ENCODE data around the gene RRP1. TPM values are rescaled to one million over a fixed set of nuclear protein-coding genes. Genes with fewer than 3 reads are reported as not detected.
A peak's percentile ranks its signal among the peaks of the same experiment; 100 is the strongest.

The RRP1 gene
- total and polyA plus RNA-seq, 5 donors = 7.2 to 12.9 (median 10.4) TPM

DNA sequence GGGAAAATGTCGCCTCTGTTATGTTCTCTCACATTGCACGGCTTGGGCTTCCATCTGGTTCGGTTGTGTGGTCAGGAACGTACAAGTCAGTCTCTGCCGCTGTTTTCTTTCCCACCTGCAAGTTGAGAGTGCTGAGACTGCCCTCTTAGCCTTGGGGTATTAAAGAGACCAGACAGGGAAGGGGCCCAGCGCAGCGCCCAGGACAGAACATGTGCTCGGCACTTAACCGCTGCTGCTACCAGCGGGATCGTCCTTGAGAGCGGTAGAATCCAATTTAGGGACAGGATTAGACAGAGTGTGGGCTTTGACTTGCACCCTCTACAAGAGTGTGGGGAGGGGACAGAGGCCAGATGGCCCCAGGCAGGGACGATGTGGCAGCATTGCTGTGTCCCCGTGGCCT, 57.9 kb downstream of the RRP1 start:
- no peak for ATAC-seq
- WGBS = 93% methylated on average over 14 of the region's 14 CpGs
- intact Hi-C loops (cut with DNase I) = no loop called here

GRCh38 chr21:43848771-43849170, 59.4 kb downstream of the RRP1 start:
- DNase-seq = no peak
- ATAC-seq = no peak
- Histone ChIP-seq H3K27ac (ENCODE audit: low read length) (no peak overlapping the region), H3K9me3 (ENCODE audit: control insufficient read depth, low read length) (no peaks in the 10 kb centered on the region), H3K4me3 (ENCODE audit: low read length) (no peak overlapping the region), H3K27me3 (ENCODE audit: control insufficient read depth, insufficient read depth) (no peaks in the 10 kb centered on the region), H3K4me1 (ENCODE audit: control insufficient read depth, insufficient read depth, low read length) (no peaks in the 10 kb centered on the region)
- 94% methylated on average over 10 of the region's 10 CpGs for WGBS
- intact Hi-C loops (cut with DNase I) = no loop called here

More for the DNA sequence above, 57.9 kb downstream of the RRP1 start:
- Histone ChIP-seq H3K27ac (ENCODE audit: low read length) (no peak overlapping the region), H3K9me3 (ENCODE audit: control insufficient read depth, low read length) (no peaks in the 10 kb centered on the region), H3K4me1 (ENCODE audit: control insufficient read depth, insufficient read depth, low read length) (no peaks in the 10 kb centered on the region), H3K27me3 (ENCODE audit: control insufficient read depth, insufficient read depth) (no peaks in the 10 kb centered on the region), H3K4me3 (ENCODE audit: low read length) (no peak overlapping the region)
- no peak for DNase-seq

GRCh38 chr21:43849532-43850299, 60.3 kb downstream of the RRP1 start:
- H3K27me3 ChIP-seq (ENCODE audit: control insufficient read depth, insufficient read depth) = no peaks in the 10 kb centered on the region
- no peaks in the 10 kb centered on the region for H3K4me1 ChIP-seq (ENCODE audit: control insufficient read depth, insufficient read depth, low read length)
- DNase-seq (peak in 1 of 3 donors; percentile 69), ATAC-seq (peak; percentile 65 to 68)
- intact Hi-C loops (cut with DNase I) = no loop called here
- H3K9me3 ChIP-seq (ENCODE audit: control insufficient read depth, low read length) = no peaks in the 10 kb centered on the region
- no peak overlapping the region for H3K4me3 ChIP-seq (ENCODE audit: low read length)
- H3K27ac ChIP-seq (ENCODE audit: low read length) = no peak overlapping the region
- WGBS = 57% methylated on average over 13 of the region's 13 CpGs

- intact Hi-C loops (cut with DNase I) = no loop called here
- Histone ChIP-seq H3K9me3 (ENCODE audit: control insufficient read depth, low read length) (no peaks in the 10 kb centered on the region), H3K4me3 (ENCODE audit: low read length) (no peak overlapping the region), H3K27ac (ENCODE audit: low read length) (no peak overlapping the region), H3K27me3 (ENCODE audit: control insufficient read depth, insufficient read depth) (no peaks in the 10 kb centered on the region), H3K4me1 (ENCODE audit: control insufficient read depth, insufficient read depth, low read length) (no peaks in the 10 kb centered on the region)
- DNase-seq (no peak), ATAC-seq (no peak)
- 81% methylated on average over 8 of the region's 8 CpGs for WGBS
Observed at GRCh38 chr21:43850728-43851295, 61.4 kb downstream of the RRP1 start.

DNA sequence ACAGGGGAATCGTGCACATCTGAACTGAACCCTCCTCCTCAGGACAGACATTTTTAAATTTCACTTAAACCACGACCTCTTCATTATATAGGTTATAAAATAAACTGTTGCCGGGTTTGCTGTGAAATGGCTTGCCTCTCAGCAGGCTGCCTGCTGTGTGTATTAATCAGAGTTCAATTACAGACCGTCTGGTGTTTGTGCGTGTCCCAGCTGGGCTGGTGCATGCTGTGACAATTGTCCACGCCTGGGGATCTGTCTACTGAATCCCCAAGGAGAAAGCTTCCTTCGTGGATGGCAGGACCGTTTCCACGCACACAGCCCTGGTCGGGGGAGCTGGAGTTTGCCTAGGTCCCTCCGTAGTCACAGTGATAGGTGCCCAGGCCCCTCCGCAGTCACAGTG, 62.2 kb downstream of the RRP1 start:
- no peaks in the 10 kb centered on the region for H3K9me3 ChIP-seq (ENCODE audit: control insufficient read depth, low read length)
- H3K27me3 ChIP-seq (ENCODE audit: control insufficient read depth, insufficient read depth) = no peaks in the 10 kb centered on the region
- H3K4me3 ChIP-seq (ENCODE audit: low read length) = no peak overlapping the region
- intact Hi-C loops (cut with DNase I) = no loop called here
- WGBS = 84% methylated on average over 12 of the region's 12 CpGs
- DNase-seq (no peak), ATAC-seq (no peak)
- no peaks in the 10 kb centered on the region for H3K4me1 ChIP-seq (ENCODE audit: control insufficient read depth, insufficient read depth, low read length)
- no peak overlapping the region for H3K27ac ChIP-seq (ENCODE audit: low read length)

DNA sequence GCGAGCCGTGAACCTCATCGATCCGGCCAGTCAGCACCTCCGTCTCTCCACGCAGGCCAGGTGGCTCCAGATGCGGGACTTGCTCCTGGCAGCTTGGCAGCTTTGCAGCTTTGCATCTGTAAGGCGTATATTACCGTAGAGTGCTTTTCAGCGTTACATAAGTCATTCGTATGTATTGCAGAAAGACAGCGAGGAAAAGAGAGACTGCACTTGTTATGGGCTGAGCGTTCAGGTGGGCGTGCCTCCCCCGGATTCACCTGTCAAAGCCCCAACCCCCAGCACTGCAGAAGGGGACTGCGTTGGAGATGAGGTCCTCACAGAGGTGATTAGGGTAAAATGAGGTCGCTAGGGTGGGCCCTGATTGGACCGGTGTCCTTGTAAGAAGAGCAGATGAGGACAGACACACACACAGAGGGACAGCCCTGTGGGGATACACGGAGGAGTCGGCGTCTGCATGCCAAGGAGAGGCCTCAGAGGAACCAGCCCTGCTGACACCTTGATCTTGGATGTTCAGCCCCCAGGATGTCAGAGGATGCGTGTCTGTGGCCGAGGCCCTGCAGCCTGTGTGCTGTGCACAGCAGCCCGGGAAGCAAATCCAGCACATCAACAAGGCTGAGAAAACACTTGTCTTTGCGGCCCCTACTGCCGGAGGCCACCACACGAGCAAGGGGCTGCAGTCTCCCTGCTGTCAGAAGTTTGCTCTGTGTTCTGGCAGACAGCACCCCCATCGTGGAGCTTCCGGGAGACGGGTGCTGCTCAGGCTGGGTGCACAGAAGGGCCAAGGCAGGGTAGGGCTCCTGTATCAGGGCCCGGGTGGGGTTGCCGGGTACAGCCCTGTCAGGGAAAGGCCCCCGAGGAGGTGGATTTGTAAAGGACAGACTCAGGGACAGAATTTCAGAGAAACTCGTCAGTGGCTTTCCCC, 64.7 kb downstream of the RRP1 start:
- intact Hi-C loops (cut with DNase I) = no loop called here
- Histone ChIP-seq H3K4me3 (ENCODE audit: low read length) (no peak overlapping the region), H3K27ac (ENCODE audit: low read length) (no peak overlapping the region), H3K9me3 (ENCODE audit: control insufficient read depth, low read length) (no peaks in the 10 kb centered on the region), H3K4me1 (ENCODE audit: control insufficient read depth, insufficient read depth, low read length) (no peaks in the 10 kb centered on the region), H3K27me3 (ENCODE audit: control insufficient read depth, insufficient read depth) (no peaks in the 10 kb centered on the region)
- DNase-seq (peak in 1 of 3 donors; percentile 36), ATAC-seq (peak in 1 of 2 donors; percentile 10)
- WGBS = 87% methylated on average over 34 of the region's 34 CpGs

Other genes starting within 250 kb of the RRP1 start
- under 1 TPM; 0.21 to 0.42 (median 0.38) TPM for gene HSF2BP, start 130.1 kb upstream of the RRP1 start, total RNA-seq
- gene HSF2BP, start 130.1 kb upstream of the RRP1 start, polyA plus RNA-seq = 0.18 TPM
- gene RRP1B, start 130.0 kb upstream of the RRP1 start, total RNA-seq = 10 to 100 TPM; 10.5 to 12.5 (median 11.5) TPM
- gene RRP1B, start 130.0 kb upstream of the RRP1 start, polyA plus RNA-seq = 4.7 TPM
- gene PDXK, start 70.4 kb upstream of the RRP1 start, total RNA-seq = 100 to 1,000 TPM in 1 of 4 donors, 10 to 100 TPM in 3; 74.9 to 102 (median 83.5) TPM
- 53.3 TPM for gene PDXK, start 70.4 kb upstream of the RRP1 start, polyA plus RNA-seq
- gene CSTB, start 13.3 kb upstream of the RRP1 start, total RNA-seq = 10 to 100 TPM; 28.6 to 36.2 (median 31.8) TPM
- gene CSTB, start 13.3 kb upstream of the RRP1 start, polyA plus RNA-seq = 57.5 TPM
- 10 to 100 TPM; 50.6 to 71.1 (median 62.5) TPM for gene AGPAT3, start 75.6 kb downstream of the RRP1 start, total RNA-seq
- gene AGPAT3, start 75.6 kb downstream of the RRP1 start, polyA plus RNA-seq = 32.0 TPM
- gene TRAPPC10, start 222.7 kb downstream of the RRP1 start, total RNA-seq = 10 to 100 TPM; 18.0 to 23.3 (median 19.1) TPM
- gene TRAPPC10, start 222.7 kb downstream of the RRP1 start, polyA plus RNA-seq = 7.6 TPM

All from right cardiac atrium (tissue), 5 donors.